Femur (tissue), 1 donor: ENCODE data around the gene CHRM3.
"Not testable (repeated sequence)": the region's sequence is repeated elsewhere in the genome, so short reads cannot be mapped to it uniquely, and the experiment has no call there.

Experiments used
- DNase-seq: peaks from one replicate; pipeline ENCODE4 v3.0.0-alpha.2; 2017

CHRM3 gene

GRCh38 chr1:239386453-239387303 lies at the start of gene CHRM3:
Gene CHRM3 (plus strand): TSS chr1:239386568. CDS start chr1:239907452, 520,884 bp downstream.
- DNase-seq: peak; percentile 67

DNA sequence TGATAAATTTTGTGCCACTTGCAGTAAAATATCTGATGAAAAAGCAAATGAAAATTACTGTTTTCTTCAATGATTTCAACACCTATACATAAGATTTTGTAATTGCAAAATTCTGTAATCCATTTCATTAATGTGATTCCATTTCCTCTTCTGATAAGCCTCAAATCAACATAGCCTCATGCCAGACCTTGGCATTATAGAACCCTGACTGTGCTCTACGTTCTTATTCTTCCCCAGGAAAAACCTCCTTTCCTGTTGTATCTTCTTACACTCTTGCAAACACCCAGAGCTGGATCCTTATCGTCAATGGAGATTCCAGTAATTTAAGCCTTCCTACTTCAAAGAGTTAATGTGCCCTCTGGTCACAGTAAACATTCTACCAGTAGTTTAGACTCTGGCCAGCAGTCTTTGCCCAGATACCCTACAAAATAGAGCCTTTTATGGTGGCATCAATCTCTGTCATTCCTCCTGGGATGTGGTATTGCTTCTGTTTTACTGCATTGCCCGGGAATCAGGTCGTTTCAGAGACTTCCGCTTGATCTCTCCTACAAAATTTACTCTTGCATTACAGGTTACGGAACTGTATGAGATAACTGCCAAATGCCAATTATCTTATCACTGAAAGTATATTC lies 48.5 kb upstream of the CHRM3 start:
- no peak for DNase-seq

DNA sequence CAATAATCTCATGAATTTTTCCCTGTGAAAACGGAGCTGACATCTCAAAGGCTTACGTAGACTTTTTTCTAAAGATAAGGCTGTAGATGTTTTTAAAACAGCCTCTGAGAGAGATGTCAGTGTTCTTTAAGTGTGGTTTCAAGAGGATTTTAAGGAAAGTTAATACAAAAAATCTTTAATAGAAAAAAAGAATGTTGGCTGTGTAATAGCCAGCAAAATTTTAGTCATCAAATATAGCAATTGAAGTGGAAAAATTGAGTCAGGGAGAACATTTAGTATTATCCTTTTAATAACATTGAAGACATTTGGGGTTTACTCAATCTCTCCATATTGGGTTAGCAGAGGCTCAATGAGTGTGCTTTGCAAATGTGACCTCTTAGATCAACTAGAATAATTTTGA lies 38.6 kb upstream of the CHRM3 start:
- DNase-seq: no peak

GRCh38 chr1:239348635-239349353 lies 37.6 kb upstream of the CHRM3 start:
- no peak for DNase-seq

DNA sequence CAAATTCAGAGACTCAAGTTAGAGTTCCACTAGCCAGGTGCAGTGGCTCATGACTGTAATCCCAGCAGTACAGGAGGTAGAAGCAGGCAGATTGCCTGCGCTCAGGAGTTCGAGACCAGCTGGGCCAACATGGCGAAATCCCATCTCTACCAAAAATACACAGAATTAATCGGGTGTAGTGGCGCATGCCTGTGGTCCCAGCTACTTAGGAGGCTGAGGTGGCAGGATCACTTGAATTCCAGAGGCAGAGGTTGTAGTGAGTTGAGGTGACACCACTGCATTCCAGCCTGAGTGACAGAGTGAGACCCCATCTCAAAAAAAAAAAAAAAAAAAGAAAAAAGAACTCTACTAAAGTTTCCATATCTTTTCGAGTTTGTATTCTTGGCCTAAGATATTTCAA lies 36.7 kb upstream of the CHRM3 start:
- no peak for DNase-seq

DNA sequence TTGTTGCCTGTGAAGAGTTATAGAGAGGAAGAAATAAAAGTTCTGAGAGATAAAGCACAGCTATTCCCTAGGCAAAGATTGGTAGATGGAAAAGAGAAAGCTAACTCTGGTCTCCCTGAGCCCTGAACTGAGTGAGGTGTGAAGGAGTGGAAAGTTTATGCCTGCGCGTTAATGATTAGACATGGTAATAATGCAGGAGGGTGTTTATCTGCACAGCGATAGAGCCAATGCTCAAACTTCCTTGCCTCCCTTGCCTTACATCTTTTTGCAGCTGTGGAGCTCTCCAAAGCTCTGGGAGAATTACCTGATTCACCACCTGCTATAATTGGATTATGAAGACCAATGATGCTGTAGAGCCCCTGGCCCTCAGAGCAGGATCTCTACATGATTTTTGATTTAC lies 32.8 kb upstream of the CHRM3 start:
- no peak for DNase-seq

DNA sequence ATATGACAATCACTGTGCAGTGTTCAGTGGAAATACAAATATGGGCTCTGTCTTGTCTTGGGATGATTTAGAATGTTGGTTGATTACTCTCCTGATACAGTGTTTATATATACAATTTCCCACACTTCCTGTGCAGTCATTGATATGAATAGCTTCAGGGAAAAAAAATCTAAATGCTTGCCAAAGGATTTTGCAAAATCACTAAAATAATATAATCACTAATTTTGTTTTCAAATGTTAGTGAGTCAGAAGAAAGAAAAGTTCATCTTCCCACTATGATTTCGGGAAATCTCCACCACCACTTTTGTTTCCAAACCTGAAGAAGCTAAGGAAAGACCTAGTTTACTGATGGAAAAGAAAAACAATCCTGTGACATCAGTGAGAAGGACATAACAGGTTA lies 32.1 kb upstream of the CHRM3 start:
- DNase-seq: no peak

GRCh38 chr1:239357867-239358266 lies 28.5 kb upstream of the CHRM3 start:
- DNase-seq: no peak

- no peak for DNase-seq
Observed at GRCh38 chr1:239361403-239361802, 25.0 kb upstream of the CHRM3 start.

- no peak for DNase-seq
Observed at GRCh38 chr1:239363930-239364329, 22.4 kb upstream of the CHRM3 start.

- no peak for DNase-seq
Observed at GRCh38 chr1:239367196-239367810, 19.1 kb upstream of the CHRM3 start.

DNA sequence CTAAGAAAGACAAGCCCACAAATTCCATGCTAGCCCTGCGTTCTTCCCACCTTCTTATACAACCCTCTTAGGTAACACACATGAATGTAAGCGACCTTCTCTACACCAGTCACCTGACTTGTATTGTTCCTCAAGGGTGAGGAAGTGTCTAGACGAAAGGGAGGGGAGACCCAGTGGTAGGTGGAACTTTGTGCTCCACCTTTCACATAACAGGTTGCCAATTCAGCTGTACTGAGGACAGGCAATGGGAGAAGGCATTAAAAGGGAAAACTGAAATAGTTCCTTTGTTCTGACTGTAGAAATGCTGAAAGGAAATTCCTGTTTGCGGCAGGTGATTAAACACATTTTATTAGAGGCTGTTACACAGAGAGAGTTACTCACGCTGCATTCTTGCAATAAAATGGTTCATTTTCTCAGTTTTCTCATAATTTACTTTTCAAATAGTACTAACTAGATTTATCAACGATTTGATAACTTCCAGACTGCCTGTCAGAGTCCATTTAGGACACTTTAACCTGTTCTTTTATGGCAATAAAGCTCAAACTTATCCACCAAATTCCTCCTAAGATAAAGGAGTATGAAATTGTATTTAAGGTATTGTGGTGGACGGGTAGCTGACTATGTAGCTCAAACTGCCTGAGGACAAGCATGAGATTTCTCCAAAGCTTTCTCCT lies 17.8 kb upstream of the CHRM3 start:
- DNase-seq: no peak

DNA sequence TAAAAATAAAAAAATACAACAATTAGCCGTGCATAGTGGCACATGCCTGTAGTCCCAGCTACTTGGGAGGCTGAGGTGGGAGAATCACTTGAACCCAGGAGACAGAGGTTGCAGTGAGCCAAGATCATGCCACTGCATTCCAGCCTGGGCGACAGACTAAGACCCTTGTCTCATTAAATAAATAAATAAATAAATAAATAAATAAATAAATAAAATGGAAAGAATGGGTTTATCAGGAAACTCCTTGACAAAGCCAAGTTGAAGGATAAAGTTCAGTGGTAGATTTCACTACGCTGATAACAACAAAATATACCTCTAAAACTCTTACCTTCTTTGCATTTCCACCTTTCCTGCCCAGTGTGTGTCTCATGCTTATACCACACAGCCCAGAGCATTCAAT lies 15.5 kb upstream of the CHRM3 start:
- DNase-seq: not testable (repeated sequence)

DNA sequence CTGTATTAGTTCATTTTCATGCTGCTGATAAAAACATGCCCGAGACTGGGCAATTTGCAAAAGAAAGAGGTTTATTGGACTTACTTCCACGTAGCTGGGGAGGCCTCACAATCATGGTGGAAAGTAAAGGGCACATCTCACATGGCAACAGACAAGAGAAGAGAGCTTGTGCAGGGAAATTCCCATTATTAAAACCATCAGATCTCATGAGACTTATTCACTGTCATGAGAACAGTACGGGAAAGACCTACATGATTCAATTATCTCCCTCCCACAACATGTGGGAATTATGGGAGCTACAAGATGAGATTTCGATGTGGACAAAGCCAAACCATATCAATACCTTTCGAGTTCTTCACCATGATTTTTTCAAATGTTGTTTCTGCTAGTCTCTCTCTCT lies 3.7 kb upstream of the CHRM3 start:
- DNase-seq: no peak

DNA sequence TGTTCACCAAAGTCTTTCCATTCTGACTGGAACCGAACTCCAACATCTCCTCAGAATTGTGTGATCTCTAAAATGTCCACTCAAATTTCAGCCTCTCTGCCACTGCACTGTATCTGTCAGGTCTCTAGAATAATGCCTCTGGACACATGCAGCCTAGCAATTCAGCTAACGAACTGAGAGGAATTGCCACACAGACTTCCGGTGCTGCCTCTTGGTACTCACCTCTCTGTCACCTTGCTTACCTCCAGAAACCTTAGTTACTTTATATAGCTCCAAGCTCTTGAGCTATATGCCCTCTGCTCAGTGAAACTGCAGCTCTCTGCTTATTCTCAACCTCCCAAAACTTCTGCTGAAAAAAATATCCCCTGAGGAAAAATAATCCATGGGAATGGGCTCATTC lies 2.7 kb upstream of the CHRM3 start:
- DNase-seq: no peak

- DNase-seq: peak; percentile 30
Observed at GRCh38 chr1:239387304-239388158, 1.2 kb downstream of the CHRM3 start.

DNA sequence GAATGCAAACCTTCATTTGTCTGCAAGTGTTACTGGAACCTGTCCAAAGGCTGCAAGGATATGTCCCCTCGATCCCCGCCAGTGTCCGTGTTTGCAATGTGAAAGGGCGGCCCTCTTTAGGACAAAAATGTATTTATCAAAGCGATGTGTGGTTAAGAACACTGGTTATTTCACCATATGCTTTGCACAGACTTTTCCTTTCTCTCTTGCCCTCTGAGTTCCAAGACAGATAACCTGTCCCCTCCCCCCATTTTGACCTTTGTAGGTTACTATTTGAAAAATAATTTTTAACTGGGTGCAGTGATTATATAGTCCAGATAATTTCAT lies 1.8 kb downstream of the CHRM3 start:
- no peak for DNase-seq

- DNase-seq: no peak
Observed at GRCh38 chr1:239388578-239388977, 2.2 kb downstream of the CHRM3 start.

DNA sequence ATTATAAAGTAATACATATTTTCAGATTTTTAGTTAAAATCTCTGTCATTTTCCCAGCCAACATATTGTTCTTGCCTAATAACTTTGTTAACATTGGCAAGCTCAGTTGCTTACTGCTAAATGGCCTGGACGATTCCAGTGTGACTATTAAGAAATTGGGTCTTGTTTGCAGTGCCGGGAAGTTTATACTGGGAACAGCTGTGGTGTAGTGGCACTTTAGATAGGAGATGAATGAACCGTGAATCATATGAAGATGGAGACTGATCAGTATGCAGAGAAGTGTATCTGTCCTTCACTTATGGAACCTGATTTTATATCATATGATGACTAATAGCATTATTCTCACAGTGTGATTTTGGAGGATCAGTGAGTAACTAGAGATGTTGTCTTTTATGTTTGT lies 3.3 kb downstream of the CHRM3 start:
- DNase-seq: no peak

DNA sequence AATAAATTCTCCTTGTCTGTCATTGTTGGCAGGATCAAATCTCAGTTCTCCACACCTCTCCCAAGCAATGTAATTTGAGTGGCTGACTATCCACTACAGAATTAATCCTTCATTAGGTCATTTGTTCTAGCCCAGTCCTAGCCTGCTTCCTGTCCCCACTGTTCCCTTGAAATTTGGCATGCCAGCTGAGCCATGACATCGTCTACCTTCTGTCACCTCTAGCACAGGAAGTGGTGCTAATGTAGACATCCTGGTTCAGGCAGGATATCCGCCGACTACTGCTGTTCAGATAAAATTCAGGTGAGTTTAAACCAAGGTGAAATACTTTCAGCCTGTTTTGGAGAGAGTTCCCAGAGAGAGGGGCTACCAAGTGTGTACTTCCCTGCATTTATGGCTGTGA lies 5.9 kb downstream of the CHRM3 start:
- no peak for DNase-seq

DNA sequence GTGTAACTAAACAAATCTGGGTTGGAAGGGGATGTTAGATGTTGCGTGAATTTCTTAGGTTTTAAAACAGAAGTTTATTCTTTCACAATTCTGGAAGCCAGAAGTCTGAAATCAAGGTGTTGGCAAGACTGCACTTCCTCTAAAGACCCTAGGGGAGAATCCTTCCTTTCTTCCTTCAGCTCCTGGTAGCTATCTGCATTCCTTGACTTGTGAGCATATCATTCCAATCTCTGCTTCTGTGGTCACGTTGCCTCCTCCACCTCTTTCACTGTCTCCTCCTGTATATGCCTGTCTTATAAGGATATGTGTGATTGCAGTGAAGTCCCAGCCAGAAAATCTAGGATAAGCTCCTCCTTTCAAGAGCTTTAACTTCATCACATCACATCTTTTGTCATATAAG lies 7.7 kb downstream of the CHRM3 start:
- no peak for DNase-seq

DNA sequence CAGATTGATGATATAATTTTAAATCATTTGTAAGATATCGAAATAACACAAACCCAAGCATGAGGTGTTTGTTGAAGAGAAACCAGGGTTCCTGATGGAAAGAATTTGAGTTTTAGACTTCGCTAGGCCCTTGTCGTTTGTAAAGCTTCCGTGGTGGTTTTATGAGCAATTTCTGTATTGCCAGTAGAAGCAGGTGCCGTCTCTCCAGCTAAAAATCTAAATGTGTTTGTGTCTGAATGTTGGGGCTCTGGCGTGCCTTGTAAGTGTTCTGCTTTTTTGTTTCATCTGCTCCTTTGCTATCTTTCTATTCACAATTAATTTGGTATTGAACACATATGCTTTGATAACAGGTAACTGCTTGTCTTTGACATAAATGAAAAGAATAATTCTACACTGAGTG lies 27.5 kb downstream of the CHRM3 start:
- DNase-seq: no peak
